ENCODE data around the gene XPO6.

XPO6 gene

GRCh38 chr16:28089205-28089991 is 122.4 kb downstream of the XPO6 start:
- no peak for DNase-seq

GRCh38 chr16:28087675-28088300 is 124.0 kb downstream of the XPO6 start:
- DNase-seq, result no peak

GRCh38 chr16:28087140-28087660 is 124.6 kb downstream of the XPO6 start:
- no peak for DNase-seq

GRCh38 chr16:28086186-28087139 is 125.3 kb downstream of the XPO6 start:
- no peak for DNase-seq

GRCh38 chr16:28085389-28086171 is 126.2 kb downstream of the XPO6 start:
- DNase-seq, result no peak

- DNase-seq, result no peak
Measured at GRCh38 chr16:28084209-28084608, 127.6 kb downstream of the XPO6 start.

GRCh38 chr16:28082624-28083023 is 129.1 kb downstream of the XPO6 start:
- DNase-seq, result no peak

- no peak for DNase-seq
Measured at GRCh38 chr16:28081391-28081968, 130.3 kb downstream of the XPO6 start.

GRCh38 chr16:28078261-28078660 is 133.5 kb downstream of the XPO6 start:
- DNase-seq, result no peak

- no peak for DNase-seq
Measured at GRCh38 chr16:28073836-28074235, 137.9 kb downstream of the XPO6 start.

- no peak for DNase-seq
Measured at GRCh38 chr16:28072087-28072486, 139.7 kb downstream of the XPO6 start.

- no peak for DNase-seq
Measured at GRCh38 chr16:28069971-28070794, 141.6 kb downstream of the XPO6 start.

- no peak for DNase-seq
Measured at GRCh38 chr16:28068976-28069375, 142.8 kb downstream of the XPO6 start.

- no peak for DNase-seq
Measured at GRCh38 chr16:28067604-28068379, 144.0 kb downstream of the XPO6 start.

GRCh38 chr16:28064706-28065249 is 147.0 kb downstream of the XPO6 start:
- DNase-seq, result no peak

- DNase-seq, result no peak
Measured at GRCh38 chr16:28064150-28064549, 147.6 kb downstream of the XPO6 start.

- peak; percentile 0 for DNase-seq
Measured at GRCh38 chr16:28063591-28064061, 148.1 kb downstream of the XPO6 start, which contains the start of gene GSG1L. GSG1L (minus strand) TSS chr16:28063714; CDS start chr16:28063424, 290 bp downstream.

- DNase-seq, result peak; percentile 11
Measured at GRCh38 chr16:28062847-28063521, 148.8 kb downstream of the XPO6 start.

GRCh38 chr16:28062261-28062846 is 149.4 kb downstream of the XPO6 start:
- no peak for DNase-seq

Measured in NCI-H1105 (cell line).